ENCODE measurements around the gene ROPN1L. TPM values are rescaled to one million over a fixed set of nuclear protein-coding genes. Genes with fewer than 3 reads are reported as not detected.

ROPN1L gene
- total RNA-seq, 1 experiment from 2014 or later: 0.66 TPM

DNA sequence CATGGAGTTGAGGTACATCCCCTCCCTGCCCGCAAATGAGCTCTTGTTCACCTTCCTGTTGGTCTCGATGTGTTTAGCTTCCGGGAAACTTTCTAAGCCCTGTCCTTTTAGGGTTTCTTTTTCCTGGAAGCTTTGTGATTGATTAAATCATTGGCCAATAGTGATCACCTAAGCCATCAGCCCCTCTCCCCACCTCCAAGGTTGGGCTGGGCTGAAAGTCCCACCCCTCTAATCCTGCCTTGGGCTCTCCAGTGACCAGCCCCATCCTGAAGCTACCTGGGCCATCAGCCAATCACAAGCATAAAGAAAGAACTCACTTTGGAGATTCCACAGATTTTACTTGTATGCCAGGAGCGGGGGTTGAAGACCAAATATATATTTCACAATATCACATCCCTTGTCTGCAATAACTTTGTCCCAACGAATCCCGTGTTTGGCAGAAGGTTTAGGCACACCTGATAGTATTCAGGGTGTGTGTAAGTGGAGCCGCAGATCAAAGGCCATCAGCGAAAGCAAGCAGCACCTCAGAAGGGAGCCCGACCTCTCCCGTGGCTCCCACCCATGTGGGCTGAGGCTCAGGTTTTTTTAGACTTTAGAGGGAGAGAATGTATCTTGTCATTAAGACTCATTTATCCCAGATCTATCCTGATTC lies 20.4 kb downstream of the ROPN1L start:
- no peaks in the 10 kb centered on the region for H3K9me2 ChIP-seq (ENCODE audit: insufficient read depth)
- RAD21 ChIA-PET (ENCODE audit: low non-redundant PET in 1 of 2, low total read pairs in 2 of 2, uncharacterized antibody in 2 of 2, unreplicated experiment in 2 of 2): no interaction called here
- no peak overlapping the region for H3K27ac ChIP-seq (ENCODE audit: low read depth, low read length)
- TF ChIP-seq YY1 (IDR thresholded peaks at IDR 0.05; ENCODE audit: extremely low read depth, insufficient replicate concordance, low read depth, low read length) (no peak), EZH2 (IDR thresholded peaks at IDR 0.05) (no peak), TCF7L2 (IDR thresholded peaks at IDR 0.05; ENCODE audit: borderline replicate concordance, extremely low read depth, insufficient read depth, insufficient read length) (no peak), SRF (IDR thresholded peaks at IDR 0.05; ENCODE audit: low read depth) (no peak), ZNF274 (IDR thresholded peaks at IDR 0.05; ENCODE audit: low read depth, low read length) (no peak), JUND (IDR thresholded peaks at IDR 0.05) (no peak), RAD21 (IDR thresholded peaks at IDR 0.05; ENCODE audit: low read depth) (no peak), ELF1 (IDR thresholded peaks at IDR 0.05; ENCODE audit: borderline replicate concordance, low read depth) (no peak), SIN3A (IDR thresholded peaks at IDR 0.05; ENCODE audit: low read depth) (no peak), POLR2AphosphoS5 (IDR thresholded peaks at IDR 0.05; ENCODE audit: low read depth, low read length) (no peak), CEBPB (IDR thresholded peaks at IDR 0.05; ENCODE audit: low read depth) (no peak), POLR2A (IDR thresholded peaks at IDR 0.05; ENCODE audit: borderline replicate concordance, extremely low read depth, insufficient read depth, insufficient read length) (no peak), ZFX (IDR thresholded peaks at IDR 0.05) (no peak)
- TF ChIP-seq, protein P1, sequence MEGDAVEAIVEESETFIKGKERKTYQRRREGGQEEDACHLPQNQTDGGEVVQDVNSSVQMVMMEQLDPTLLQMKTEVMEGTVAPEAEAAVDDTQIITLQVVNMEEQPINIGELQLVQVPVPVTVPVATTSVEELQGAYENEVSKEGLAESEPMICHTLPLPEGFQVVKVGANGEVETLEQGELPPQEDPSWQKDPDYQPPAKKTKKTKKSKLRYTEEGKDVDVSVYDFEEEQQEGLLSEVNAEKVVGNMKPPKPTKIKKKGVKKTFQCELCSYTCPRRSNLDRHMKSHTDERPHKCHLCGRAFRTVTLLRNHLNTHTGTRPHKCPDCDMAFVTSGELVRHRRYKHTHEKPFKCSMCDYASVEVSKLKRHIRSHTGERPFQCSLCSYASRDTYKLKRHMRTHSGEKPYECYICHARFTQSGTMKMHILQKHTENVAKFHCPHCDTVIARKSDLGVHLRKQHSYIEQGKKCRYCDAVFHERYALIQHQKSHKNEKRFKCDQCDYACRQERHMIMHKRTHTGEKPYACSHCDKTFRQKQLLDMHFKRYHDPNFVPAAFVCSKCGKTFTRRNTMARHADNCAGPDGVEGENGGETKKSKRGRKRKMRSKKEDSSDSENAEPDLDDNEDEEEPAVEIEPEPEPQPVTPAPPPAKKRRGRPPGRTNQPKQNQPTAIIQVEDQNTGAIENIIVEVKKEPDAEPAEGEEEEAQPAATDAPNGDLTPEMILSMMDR (IDR thresholded peaks at IDR 0.05 in 2 of 3, conservative IDR thresholded peaks at IDR 0.05 in 1 of 3; ENCODE audit: borderline replicate concordance in 1 of 3, insufficient read depth in 1 of 3, low read depth in 2 of 3, low read length in 2 of 3): no peak
- TF ChIP-seq, protein P2, sequence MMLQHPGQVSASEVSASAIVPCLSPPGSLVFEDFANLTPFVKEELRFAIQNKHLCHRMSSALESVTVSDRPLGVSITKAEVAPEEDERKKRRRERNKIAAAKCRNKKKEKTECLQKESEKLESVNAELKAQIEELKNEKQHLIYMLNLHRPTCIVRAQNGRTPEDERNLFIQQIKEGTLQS (IDR thresholded peaks at IDR 0.05): no peak
- TF ChIP-seq, protein P3, sequence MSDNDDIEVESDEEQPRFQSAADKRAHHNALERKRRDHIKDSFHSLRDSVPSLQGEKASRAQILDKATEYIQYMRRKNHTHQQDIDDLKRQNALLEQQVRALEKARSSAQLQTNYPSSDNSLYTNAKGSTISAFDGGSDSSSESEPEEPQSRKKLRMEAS (IDR thresholded peaks at IDR 0.05): no peak
- POLR2A ChIA-PET: no interaction called here
- no peak overlapping the region for H2AFZ ChIP-seq (ENCODE audit: low read depth, low read length, poor library complexity, severe bottlenecking)
- no peak overlapping the region for H3K9ac ChIP-seq (ENCODE audit: low read length)
- no peaks in the 10 kb centered on the region for H3K27me3 ChIP-seq (ENCODE audit: insufficient read depth, low read length)
- H3K4me1 ChIP-seq (ENCODE audit: control insufficient read depth in 1 of 2, insufficient read depth in 2 of 2, low read length in 2 of 2): peaks cover 6% of the 10 kb centered on the region in 2 experiments; a peak in 2 of 4 replicates
- CTCF ChIA-PET: no interaction called here
- no peaks in the 10 kb centered on the region for H3K9me3 ChIP-seq (ENCODE audit: control insufficient read depth in 1 of 2, insufficient read depth in 1 of 2, low read depth in 1 of 2, low read length in 2 of 2)
- no peak for DNase-seq (ENCODE audit: low read depth, low spot score)
- H3K36me3 ChIP-seq (ENCODE audit: control insufficient read depth in 1 of 2, insufficient read depth in 2 of 2, low read length in 2 of 2): no peaks in the 10 kb centered on the region
- no peak for ATAC-seq
- no TSS peak for BruUV-seq (replicated peaks)
- no peak overlapping the region for H3K4me2 ChIP-seq (ENCODE audit: low read length)
- H3K4me3 ChIP-seq (replicated peaks in 1 of 2; ENCODE audit: low read depth in 1 of 2, low read length in 2 of 2): no peak overlapping the region
- H4K20me1 ChIP-seq (ENCODE audit: insufficient read depth): no peaks in the 10 kb centered on the region
- H3K79me2 ChIP-seq (ENCODE audit: insufficient read depth, low read length): no peaks in the 10 kb centered on the region
- intact Hi-C loops (cut with micrococcal nuclease): no loop called here

All from HCT116 (cell line).